DMS53 treated with DMSO at 0.1 percent for 48 hours (cell line): ENCODE measurements around the gene TMEM132E.

Source experiments
- DNase-seq: peaks from one replicate; lab custom pipeline; 2025; ENCODE audit not compliant: unreplicated experiment; lab: John Stamatoyannopoulos, UW

The TMEM132E gene

GRCh38 chr17:34658811-34659560 lies 79.6 kb downstream of the TMEM132E start:
- no peak for DNase-seq

- DNase-seq = no peak
Measured at GRCh38 chr17:34663714-34664113, 84.3 kb downstream of the TMEM132E start.

DNA sequence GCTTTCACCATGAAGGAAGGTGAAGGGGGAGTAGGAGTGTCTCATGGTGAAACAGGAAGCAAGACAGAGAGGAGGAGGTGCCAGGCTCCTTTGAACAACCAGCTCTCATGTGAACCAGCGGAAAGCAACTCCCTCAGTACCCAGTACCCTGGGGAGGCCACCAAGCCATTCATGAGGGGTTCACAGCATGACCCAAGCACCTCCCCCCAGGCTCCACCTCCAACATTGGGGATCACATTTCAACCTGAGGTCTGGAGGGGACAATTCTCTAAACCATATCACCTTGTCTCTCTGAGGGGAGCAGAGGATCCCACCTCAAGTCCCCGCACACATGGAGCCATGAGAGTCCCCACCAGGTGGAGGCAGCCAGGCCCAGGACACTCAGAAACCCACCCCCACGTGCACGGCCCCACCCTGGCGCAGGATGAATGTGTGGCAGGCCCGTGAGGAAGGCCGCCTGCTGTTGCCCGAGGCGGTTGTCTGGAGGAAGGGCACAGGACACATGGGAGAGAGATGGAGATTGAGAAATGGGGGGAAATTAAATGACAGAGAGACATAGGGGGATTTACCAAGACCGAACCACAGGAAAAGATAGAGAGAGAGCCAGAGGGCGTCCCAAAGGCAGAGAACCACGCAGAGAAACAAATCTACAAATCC lies 85.9 kb downstream of the TMEM132E start:
- DNase-seq = no peak

DNA sequence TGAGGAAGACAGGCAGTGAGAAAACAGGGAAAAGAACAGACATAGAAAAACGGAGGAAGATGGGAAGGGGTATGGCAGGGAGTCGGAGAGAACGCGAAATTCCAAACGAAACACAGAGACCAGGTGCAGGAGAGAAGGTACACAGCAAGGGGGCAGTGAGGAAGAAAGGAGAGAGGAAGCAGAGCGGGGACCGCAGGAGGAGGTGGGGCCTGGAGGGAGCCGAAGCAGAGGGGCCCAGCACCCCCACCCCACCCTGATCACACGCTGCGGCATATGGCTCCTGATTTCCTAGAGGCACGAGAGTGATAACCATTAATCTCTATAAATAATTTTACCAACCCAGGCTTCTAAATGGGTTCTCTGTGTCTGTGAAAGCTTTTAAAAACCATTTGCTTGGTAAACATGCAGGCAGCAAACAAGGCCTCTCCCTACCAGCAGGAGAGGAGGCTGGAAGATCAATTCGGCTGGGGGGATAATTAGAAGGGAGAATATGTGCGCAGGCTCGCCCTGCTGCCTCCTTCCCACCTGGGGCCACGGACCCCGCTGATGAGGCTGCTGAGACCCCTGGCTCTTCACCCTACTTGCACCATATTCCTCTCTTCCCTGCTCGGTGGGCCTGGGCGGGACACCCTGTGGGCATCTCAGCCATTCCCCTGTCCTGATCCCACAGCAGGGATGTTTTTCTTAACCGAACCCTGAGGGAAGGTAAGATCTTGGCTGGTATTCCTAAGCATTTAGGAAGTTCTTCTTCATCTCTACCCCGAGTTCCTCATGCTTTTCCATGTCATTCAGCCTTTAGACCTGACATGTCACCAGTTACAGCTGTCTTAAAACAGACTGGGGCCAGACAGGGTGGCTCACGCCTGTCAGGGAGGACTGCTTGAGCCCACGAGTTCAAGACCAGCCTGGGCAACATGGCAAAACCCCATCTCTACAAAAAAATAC lies 86.7 kb downstream of the TMEM132E start:
- DNase-seq = no peak

DNA sequence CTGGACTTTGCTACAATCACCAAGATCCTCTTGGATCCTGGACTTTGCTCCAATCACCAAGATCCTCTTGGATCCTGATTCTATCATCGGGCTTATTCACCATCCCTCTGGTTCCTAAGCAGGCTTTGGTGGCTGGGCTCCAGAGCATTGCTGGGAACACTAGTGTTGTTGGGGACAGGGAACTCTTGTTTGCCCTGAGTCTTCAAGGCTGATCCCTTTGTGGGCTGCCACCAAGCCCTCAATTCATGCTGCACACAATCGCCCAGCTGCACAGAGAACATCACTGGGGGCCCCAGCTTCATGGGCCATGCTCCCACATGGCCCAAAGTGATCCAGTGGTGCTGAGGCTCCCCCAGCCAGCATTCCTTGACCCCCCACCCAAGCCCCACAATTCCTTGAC lies 88.3 kb downstream of the TMEM132E start:
- DNase-seq = no peak

DNA sequence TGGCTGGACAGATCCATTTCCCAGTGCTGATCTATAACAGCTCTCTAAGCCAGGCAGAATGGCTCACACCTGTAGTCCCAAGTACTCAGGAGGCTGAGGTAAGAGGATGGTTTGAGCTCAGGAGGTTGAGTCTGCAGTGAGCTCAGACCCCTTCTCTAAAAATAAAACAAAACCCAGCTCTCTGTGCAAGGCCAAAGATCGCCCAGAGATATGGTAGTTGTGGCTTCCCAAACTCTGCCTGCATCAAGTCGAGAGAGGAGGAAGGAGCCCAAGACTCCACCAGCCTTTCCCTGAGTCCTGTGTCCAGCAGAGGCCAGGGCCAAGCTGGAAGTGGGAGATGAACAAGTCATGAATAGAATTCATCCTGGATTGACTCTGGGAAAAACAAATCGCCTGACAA lies 88.8 kb downstream of the TMEM132E start:
- DNase-seq = no peak

- DNase-seq = no peak
Measured at GRCh38 chr17:34669511-34669910, 90.1 kb downstream of the TMEM132E start.

GRCh38 chr17:34670618-34671017 lies 91.2 kb downstream of the TMEM132E start:
- no peak for DNase-seq

DNA sequence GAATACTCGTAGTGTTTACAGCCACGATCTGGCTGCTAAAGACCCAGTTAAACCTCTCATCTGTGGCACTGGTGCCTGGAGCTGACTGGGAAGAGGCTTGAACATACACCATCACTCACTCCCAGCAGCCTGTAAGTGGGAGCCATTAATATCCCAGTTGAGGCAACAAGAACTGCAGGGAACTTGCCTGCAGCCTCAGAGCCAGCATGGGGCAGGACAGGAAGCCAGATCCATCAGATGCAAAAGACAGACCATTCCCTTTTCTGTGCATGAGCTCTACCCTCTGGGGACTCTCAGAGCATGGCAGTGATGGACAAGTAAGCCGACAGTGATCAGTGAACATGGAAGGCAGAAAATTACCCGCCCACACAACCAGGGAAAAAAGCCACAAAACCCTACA lies 91.8 kb downstream of the TMEM132E start:
- no peak for DNase-seq

GRCh38 chr17:34672176-34672785 lies 92.9 kb downstream of the TMEM132E start:
- DNase-seq = no peak

- no peak for DNase-seq
Measured at GRCh38 chr17:34673516-34673915, 94.1 kb downstream of the TMEM132E start.

GRCh38 chr17:34673995-34674890 lies 94.9 kb downstream of the TMEM132E start:
- DNase-seq = no peak

- no peak for DNase-seq
Measured at GRCh38 chr17:34675143-34675542, 95.8 kb downstream of the TMEM132E start.

GRCh38 chr17:34675605-34676004 lies 96.2 kb downstream of the TMEM132E start:
- DNase-seq = no peak

DNA sequence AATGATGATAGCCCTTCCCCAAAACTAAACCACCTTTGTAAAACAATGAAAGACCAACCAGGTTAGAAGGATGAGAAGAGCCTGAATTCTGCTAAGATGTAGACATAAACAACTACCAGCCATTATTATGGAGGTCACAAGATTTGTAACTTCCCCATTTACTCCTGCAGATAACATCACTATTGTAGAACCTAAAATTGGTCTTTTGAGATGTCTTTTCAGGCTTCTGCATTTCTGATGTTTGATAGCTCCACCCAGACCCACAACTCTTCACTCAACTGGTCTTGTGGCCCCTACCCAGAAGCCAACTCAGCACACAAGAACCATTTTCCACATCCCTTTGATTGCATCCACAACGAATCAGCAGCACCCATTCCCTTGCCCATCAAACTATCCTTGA lies 100.8 kb downstream of the TMEM132E start:
- no peak for DNase-seq

DNA sequence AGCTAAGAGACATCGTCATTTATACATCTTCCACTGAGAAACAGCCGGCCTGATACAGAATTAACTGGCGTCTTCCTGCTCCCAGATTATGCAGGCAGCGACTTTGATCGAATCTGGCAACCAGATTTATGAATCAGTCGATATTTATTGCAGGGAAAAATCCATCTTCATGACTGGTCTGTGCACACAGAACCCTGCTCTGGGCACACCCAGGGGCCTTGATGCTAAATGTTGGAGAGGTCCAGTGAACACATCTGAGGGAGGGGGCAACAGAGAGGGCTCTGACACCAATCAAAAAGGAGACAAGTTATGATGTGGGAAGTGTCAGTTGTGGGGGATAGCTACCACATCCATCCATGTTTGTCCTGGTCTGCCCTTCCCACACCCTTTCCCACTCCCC lies 102.9 kb downstream of the TMEM132E start:
- no peak for DNase-seq

DNA sequence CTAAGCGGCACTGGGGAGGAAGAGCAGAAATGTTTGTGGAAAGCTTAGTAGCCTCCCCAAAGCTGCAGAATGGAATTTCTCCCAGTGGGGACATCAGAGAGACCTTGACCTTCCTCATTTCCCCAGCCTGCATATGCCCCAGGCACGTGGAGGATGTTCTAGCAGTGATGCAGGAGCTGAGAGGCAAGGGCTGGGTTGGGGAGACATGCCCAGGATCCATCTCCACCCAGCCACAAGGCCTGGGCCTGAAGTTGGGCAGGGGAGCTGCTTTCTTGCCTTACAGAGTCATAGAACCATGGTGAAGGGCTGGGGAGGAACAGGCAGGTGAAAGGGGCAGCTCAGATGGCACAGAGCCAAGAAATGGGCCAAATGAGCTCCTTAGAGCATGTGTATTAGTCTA lies 104.0 kb downstream of the TMEM132E start:
- no peak for DNase-seq
